SK-N-SH (cell line): ENCODE data around the gene KCNG1. TPM values are rescaled to one million over a fixed set of nuclear protein-coding genes. Genes with fewer than 3 reads are reported as not detected.

Experiments used
- CTCF ChIA-PET: fragments of 300-600, 350-600 bp; formaldehyde crosslinking; extraction: SDS; loops from one replicate; lab custom pipeline; 2021; lab: Yijun Ruan, JAX
- POLR2A ChIA-PET: fragments of 350-600 bp; sonication (Branson Sonifier 250); formaldehyde crosslinking; extraction: SDS; loops from one replicate; lab custom pipeline; 2020; ENCODE audit warnings: antibody characterized with exemption, inconsistent platforms; lab: Yijun Ruan, JAX
- DNase-seq: peaks from one replicate; pipeline ENCODE4 v3.0.0; 2012
- H2AFZ ChIP-seq: fragments of 200-600 bp; sonication (generic); 2 replicates; pipeline ENCODE4 v1.8.1; 2016; ENCODE audit warnings: antibody characterized with exemption, mild to moderate bottlenecking, low read depth
- H3F3A ChIP-seq: fragments of 200-600 bp; sonication (generic); replicated peaks from 2 replicates; pipeline ENCODE3; 2016; ENCODE audit warnings: antibody characterized with exemption, mild to moderate bottlenecking; ENCODE audit not compliant: insufficient read depth
- H3K27ac ChIP-seq, 2 experiments: fragments of 200-500 bp in 1 of 2; fragments of 200-600 bp in 1 of 2; sonication (Bioruptor generic) in 1 of 2; sonication (generic), shearing (Covaris generic) in 1 of 2; 2 replicates each; pipeline versions ENCODE4 v1.5.1 to v1.6.1; 2014 to 2016; ENCODE audit warnings: low read depth in 2 of 2, inconsistent platforms in 1 of 2, low read length in 1 of 2, mild to moderate bottlenecking in 1 of 2, mixed read lengths in 1 of 2
- H3K27me3 ChIP-seq: fragments of 200-600 bp; sonication (generic), shearing (Covaris generic); 2 replicates; pipeline ENCODE4 v1.6.1; 2016; ENCODE audit warnings: mixed run types; ENCODE audit not compliant: insufficient read depth
- H3K36me3 ChIP-seq, 2 experiments: fragments of 200-500 bp in 1 of 2; fragments of 200-600 bp in 1 of 2; sonication (Bioruptor generic) in 1 of 2; sonication (generic) in 1 of 2; replicated peaks in 1 of 2; 2 replicates each; pipeline versions ENCODE3 to v1.5.1; 2014 to 2016; ENCODE audit warnings: low read length in 1 of 2, mild to moderate bottlenecking in 1 of 2; ENCODE audit not compliant: insufficient read depth in 2 of 2, control insufficient read depth in 1 of 2
- H3K4me1 ChIP-seq, 2 experiments: fragments of 200-500 bp in 1 of 2; fragments of 200-600 bp in 1 of 2; sonication (Bioruptor generic) in 1 of 2; sonication (generic), shearing (Covaris generic) in 1 of 2; 2 replicates each; pipeline versions ENCODE4 v1.5.1 to v1.6.1; 2014 to 2016; ENCODE audit warnings: low read depth in 1 of 2, low read length in 1 of 2, mixed run types in 1 of 2; ENCODE audit not compliant: insufficient read depth in 2 of 2, control insufficient read depth in 1 of 2
- H3K4me2 ChIP-seq: fragments of 200-600 bp; sonication (generic), shearing (Covaris generic); 2 replicates; pipeline ENCODE4 v1.6.1; 2017; ENCODE audit warnings: mixed run types
- H3K4me3 ChIP-seq, 2 experiments: fragments of 200-500 bp in 1 of 2; fragments of 200-600 bp in 1 of 2; sonication (Bioruptor generic) in 1 of 2; sonication (generic), shearing (Covaris generic) in 1 of 2; 2 replicates each; pipeline versions ENCODE4 v1.5.1 to v1.8.1; 2014 to 2016; ENCODE audit warnings: low read depth in 2 of 2, inconsistent platforms in 1 of 2, low read length in 1 of 2, mild to moderate bottlenecking in 1 of 2, mixed read lengths in 1 of 2, moderate library complexity in 1 of 2
- H3K79me2 ChIP-seq: fragments of 200-600 bp; sonication (generic); 2 replicates; pipeline ENCODE4 v1.8.1; 2017; ENCODE audit warnings: mild to moderate bottlenecking; ENCODE audit not compliant: insufficient read depth
- H3K9ac ChIP-seq: fragments of 200-600 bp; sonication (generic); 2 replicates; pipeline ENCODE4 v1.6.1; 2017; ENCODE audit warnings: mixed run types
- H3K9me2 ChIP-seq: fragments of 200-600 bp; sonication (generic); 2 replicates; pipeline ENCODE4 v1.6.1; 2017; ENCODE audit warnings: mixed run types
- H3K9me3 ChIP-seq: fragments of 200-600 bp; sonication (generic); 2 replicates; pipeline ENCODE4 v1.6.1; 2017; ENCODE audit warnings: mixed run types, mild to moderate bottlenecking, moderate library complexity
- H4K20me1 ChIP-seq: fragments of 200-600 bp; sonication (generic); 2 replicates; pipeline ENCODE4 v1.6.1; 2017; ENCODE audit warnings: mild to moderate bottlenecking, mixed run types; ENCODE audit not compliant: insufficient read depth
- CHD2 ChIP-seq: fragments of 150-350 bp; IDR thresholded peaks from 2 replicates; pipeline ENCODE4 v1.6.1; 2018; ENCODE audit warnings: low read length; ENCODE audit not compliant: partially characterized antibody
- ELF1 ChIP-seq: IDR thresholded peaks from 2 replicates; pipeline ENCODE4 v1.4.0; 2012
- EP300 ChIP-seq, 2 experiments: IDR thresholded peaks; 2 replicates each; pipeline versions ENCODE4 v1.4.0 to v1.6.1; 2012; ENCODE audit warnings: borderline replicate concordance in 1 of 2, low read depth in 1 of 2, low read length in 1 of 2
- FOSL2 ChIP-seq: IDR thresholded peaks from 2 replicates; pipeline ENCODE4 v1.4.0; 2012; ENCODE audit warnings: low read depth, mild to moderate bottlenecking, moderate library complexity, borderline replicate concordance
- FOXJ3 ChIP-seq: sonication (generic); formaldehyde crosslinking; IDR thresholded peaks from 2 replicates; pipeline ENCODE4 v1.5.1; 2020; ENCODE audit warnings: mild to moderate bottlenecking, missing genetic modification reagents
- FOXM1 ChIP-seq: IDR thresholded peaks from 2 replicates; pipeline ENCODE4 v1.4.0; 2012; ENCODE audit warnings: low read depth, mild to moderate bottlenecking
- GATA2 ChIP-seq: sonication (generic); formaldehyde crosslinking; IDR thresholded peaks from 2 replicates; pipeline ENCODE4 v1.5.0; 2020; ENCODE audit warnings: mild to moderate bottlenecking, missing genetic modification reagents
- MAX ChIP-seq: IDR thresholded peaks from 2 replicates; pipeline ENCODE4 v1.4.0; 2012; ENCODE audit warnings: low read depth
- NFIC ChIP-seq: IDR thresholded peaks from 2 replicates; pipeline ENCODE4 v1.4.0; 2012; ENCODE audit warnings: borderline replicate concordance
- NRF1 ChIP-seq: IDR thresholded peaks from 2 replicates; pipeline ENCODE4 v1.6.1; 2012; ENCODE audit warnings: low read depth, mild to moderate bottlenecking, low read length
- RCOR1 ChIP-seq: fragments of 150-350 bp; IDR thresholded peaks from 2 replicates; pipeline ENCODE4 v1.6.1; 2017; ENCODE audit warnings: antibody characterized with exemption, low read length
- RXRA ChIP-seq: IDR thresholded peaks from 2 replicates; pipeline ENCODE4 v1.4.0; 2012; ENCODE audit warnings: low read depth, mild to moderate bottlenecking, borderline replicate concordance
- SMC3 ChIP-seq: IDR thresholded peaks from 2 replicates; pipeline ENCODE4 v1.6.1; 2012; ENCODE audit warnings: low read depth, low read length, improper control_type of control experiment
- TAF1 ChIP-seq: IDR thresholded peaks from 2 replicates; pipeline ENCODE4 v1.6.1; 2012; ENCODE audit warnings: low read depth, mild to moderate bottlenecking, low read length, moderate library complexity, borderline replicate concordance
- TEAD4 ChIP-seq: IDR thresholded peaks from 2 replicates; pipeline ENCODE4 v1.4.0; 2012; ENCODE audit warnings: mild to moderate bottlenecking, borderline replicate concordance; ENCODE audit not compliant: insufficient read depth
- USF1 ChIP-seq: IDR thresholded peaks from 2 replicates; pipeline ENCODE4 v1.4.0; 2012; ENCODE audit warnings: low read depth, borderline replicate concordance
- USF2 ChIP-seq: fragments of 150-350 bp; IDR thresholded peaks from 2 replicates; pipeline ENCODE4 v1.6.1; 2017; ENCODE audit warnings: antibody characterized with exemption, low read length, low read depth, borderline replicate concordance
- ZBTB33 ChIP-seq: IDR thresholded peaks from 2 replicates; pipeline ENCODE4 v1.4.0; 2012; ENCODE audit warnings: low read depth, borderline replicate concordance
- whole genome bisulfite sequencing: methylation state at CpG from one replicate; pipeline ENCODE4 v1.1.6; 2017; ENCODE audit warnings: low lambda C conversion rate; 5-methylcytosine and 5-hydroxymethylcytosine counted together
- polyA plus RNA-seq, 3 experiments: library from polyadenylated mRNA; depleted of rRNA; stranded (reverse); fragments of >200 nt; gene quantifications; 2 replicates each; pipeline ENCODE4 v1.2.3, GENCODE V29; 2012

KCNG1 gene
- polyA plus RNA-seq, 1 of the 3 experiments (the other 2 are of a cell fraction), result 13.8 TPM

GRCh38 chr20:50992336-50992732 is 30.6 kb downstream of the KCNG1 start:
- no peaks in the 10 kb centered on the region for H3K79me2 ChIP-seq
- 91% methylated on average over 4 of the region's 4 CpGs for WGBS
- H3K4me2 ChIP-seq, result no peak overlapping the region
- no peak overlapping the region for H3K4me3 ChIP-seq
- POLR2A ChIA-PET, result no interaction called here
- no peak for TF ChIP-seq TEAD4
- no peak for TF ChIP-seq TAF1
- TF ChIP-seq EP300 (IDR thresholded peaks at IDR 0.05; ENCODE audit: borderline replicate concordance in 1 of 2, low read depth in 1 of 2, low read length in 1 of 2), result no peak
- TF ChIP-seq RXRA, result no peak
- TF ChIP-seq FOSL2, result no peak
- TF ChIP-seq CHD2, result no peak
- no peak for TF ChIP-seq RCOR1
- TF ChIP-seq ZBTB33, result no peak
- TF ChIP-seq ELF1, result no peak
- no peak for TF ChIP-seq FOXJ3 (CRISPR knock-in tag)
- no peak for TF ChIP-seq USF1
- TF ChIP-seq SMC3, result no peak
- no peak for TF ChIP-seq MAX
- TF ChIP-seq NRF1, result no peak
- no peak for TF ChIP-seq FOXM1
- no peak for TF ChIP-seq NFIC
- no peak for TF ChIP-seq USF2
- no peak for TF ChIP-seq GATA2 (CRISPR knock-in tag)
- CTCF ChIA-PET, result interaction anchor here (0.6 to 15.0 kb wide), 39 partner anchors 9 to 1091 kb away, joined by 3 to 452 read pairs (median 4); partner anchors contain the start of gene BCAS4
- no peaks in the 10 kb centered on the region for H3K9me3 ChIP-seq
- no peak overlapping the region for H3K9ac ChIP-seq
- H4K20me1 ChIP-seq, result no peaks in the 10 kb centered on the region
- no peaks in the 10 kb centered on the region for H3K27me3 ChIP-seq
- no peaks in the 10 kb centered on the region for H3K36me3 ChIP-seq
- H3K4me1 ChIP-seq, result no peaks in the 10 kb centered on the region
- no peaks in the 10 kb centered on the region for H3F3A ChIP-seq
- H3K27ac ChIP-seq, result no peak overlapping the region
- H3K9me2 ChIP-seq, result no peaks in the 10 kb centered on the region
- H2AFZ ChIP-seq, result no peak overlapping the region
- no peak for DNase-seq
